ENCODE results near the gene MYOM1.

MYOM1 gene

GRCh38 chr18:3120356-3120755 is 99.4 kb downstream of the MYOM1 start:
- DNase-seq (ENCODE audit: low read depth in 2 of 3, low spot score in 1 of 3): no peak

DNA sequence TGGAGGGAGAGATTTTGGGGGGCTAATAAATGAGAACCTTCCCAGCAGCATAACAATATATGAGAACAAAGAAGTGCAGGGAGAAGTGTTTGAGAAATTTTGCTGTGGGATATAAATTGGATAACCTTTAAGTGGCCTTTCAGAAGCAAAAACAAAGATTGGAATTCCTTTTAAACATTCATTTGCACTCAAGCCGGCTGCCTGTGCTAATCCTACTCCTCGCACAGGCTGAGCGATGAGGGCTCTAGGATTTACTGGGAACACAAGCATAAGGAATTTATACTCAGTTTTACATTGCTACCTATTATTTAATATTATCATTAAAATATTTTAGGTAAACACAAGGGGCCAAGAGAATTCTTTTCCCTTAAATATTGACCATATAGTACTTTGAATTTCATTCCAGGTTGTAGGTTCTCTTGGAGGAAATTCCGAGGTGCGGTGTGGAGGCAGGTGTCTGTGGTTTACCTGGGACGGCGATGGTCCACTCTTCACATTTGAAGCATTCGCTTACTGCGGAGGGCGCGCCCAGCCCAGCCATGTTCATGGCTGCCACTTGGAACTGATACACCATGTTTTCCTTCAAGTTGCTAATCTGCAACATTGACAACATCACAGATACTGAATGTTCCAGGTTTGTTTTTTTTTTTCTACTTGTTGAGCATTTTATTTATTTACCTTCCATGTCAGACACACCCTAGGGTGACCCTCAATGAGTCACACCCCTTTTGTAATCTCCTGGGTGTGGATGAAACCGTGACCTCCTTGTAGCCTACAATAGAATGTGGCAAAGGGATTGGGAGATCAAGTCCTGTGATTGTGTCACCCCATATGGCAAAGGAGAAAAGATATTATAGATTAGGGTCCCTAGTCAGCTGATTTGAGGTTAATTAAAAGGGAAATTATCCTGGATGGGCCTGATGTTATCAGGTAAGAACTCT is 100.1 kb downstream of the MYOM1 start:
- no peak for DNase-seq (ENCODE audit: low read depth in 2 of 3, low spot score in 1 of 3)

- no peak for DNase-seq (ENCODE audit: low read depth in 2 of 3, low spot score in 1 of 3)
Observed at GRCh38 chr18:3118195-3119010, 101.4 kb downstream of the MYOM1 start.

DNA sequence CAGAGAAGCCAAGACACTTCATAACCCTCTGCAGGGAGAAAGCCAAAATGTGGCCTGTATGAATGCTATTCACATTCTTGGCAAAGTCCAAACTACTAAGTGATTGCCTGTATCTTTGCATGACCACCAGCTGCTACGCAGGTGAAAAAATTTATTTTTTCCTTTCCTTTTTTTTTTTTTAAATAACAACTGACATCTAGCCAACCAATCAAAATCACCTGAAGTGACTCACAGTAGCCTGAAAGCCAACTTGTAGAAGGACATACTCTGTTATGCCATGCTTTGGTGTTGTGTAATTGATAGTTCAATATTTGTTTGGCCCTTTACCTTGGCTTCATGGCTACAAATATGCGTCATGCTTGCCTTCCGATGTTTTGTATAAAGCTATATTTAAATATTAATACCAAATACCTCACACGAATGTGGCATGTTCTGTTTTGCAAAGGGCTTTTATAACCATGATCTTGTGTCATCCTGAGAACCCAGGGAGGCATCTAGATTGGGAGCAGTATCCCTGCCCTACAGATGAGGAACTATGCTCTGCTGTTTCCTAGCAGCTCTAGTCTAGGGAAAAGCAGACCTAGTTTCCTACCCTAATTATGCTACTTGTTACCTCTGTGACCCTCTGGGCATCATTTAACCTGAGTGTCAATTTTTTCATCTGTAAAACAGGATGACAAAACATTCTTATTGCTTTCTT is 102.1 kb downstream of the MYOM1 start:
- no peak for DNase-seq (ENCODE audit: low read depth in 2 of 3, low spot score in 1 of 3)

DNA sequence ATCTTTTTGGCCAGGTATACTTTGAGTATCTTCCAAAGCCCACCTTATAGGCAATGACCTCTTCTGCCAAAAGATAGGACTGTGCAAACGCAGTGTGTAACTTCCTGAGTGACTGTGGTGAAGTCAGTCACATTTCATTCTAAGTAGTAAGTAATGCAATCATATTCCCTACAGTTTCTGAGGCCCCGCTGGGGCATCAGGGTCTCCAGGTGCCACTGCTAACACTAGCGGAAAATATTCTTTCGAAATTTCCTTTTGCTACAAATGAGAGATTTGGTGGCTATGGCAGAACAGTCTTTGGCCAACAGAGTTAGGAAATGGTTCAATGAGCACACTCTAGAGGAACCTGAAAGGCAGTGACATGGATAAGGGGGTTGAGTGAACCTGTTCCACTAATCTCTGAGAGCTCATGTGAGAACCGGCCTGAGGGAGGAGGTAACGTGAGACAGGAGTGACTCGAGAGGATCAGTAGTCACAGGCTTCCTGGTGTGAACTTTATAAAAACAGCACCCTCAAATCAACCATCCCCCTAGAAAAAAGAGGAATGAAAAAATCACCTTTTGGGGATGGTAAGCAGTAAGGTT is 104.2 kb downstream of the MYOM1 start:
- DNase-seq (ENCODE audit: low read depth in 2 of 3, low spot score in 1 of 3): no peak

- no peak for DNase-seq (ENCODE audit: low read depth in 2 of 3, low spot score in 1 of 3)
Observed at GRCh38 chr18:3114451-3114850, 105.3 kb downstream of the MYOM1 start.

- no peak for DNase-seq (ENCODE audit: low read depth in 2 of 3, low spot score in 1 of 3)
Observed at GRCh38 chr18:3114026-3114425, 105.7 kb downstream of the MYOM1 start.

DNA sequence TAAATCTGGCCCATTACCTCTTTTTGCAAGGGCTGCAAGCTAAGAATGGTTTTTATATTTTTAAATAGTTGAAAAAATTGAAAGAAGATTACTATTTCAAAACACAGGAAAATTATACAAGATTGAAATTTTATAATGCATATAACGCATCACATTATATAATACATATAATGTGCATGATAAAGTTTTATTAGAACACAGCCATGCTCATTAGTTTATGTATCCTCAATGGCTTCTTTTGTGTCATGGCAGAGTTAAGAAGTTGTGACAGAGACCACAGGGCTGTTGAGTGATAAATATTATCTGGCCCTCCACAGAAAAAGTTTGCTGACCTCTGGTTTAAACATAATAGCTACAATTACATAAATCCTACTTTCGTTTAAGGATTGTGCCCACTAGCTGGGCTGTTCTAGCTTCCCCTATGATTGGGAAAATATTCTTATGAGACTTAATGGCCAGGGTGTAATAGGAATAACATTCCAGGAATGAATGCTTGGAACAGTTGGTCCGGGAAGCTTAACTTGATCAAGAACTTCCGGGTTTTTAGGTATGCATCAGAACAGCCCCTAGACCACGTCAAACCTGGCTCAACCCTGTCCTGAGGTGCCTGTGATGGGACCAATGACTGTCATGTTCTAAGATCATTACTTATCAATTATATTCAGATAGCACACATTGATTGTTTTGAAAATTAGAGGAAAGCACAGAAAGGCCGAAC is 108.1 kb downstream of the MYOM1 start:
- DNase-seq (ENCODE audit: low read depth in 2 of 3, low spot score in 1 of 3): no peak

DNA sequence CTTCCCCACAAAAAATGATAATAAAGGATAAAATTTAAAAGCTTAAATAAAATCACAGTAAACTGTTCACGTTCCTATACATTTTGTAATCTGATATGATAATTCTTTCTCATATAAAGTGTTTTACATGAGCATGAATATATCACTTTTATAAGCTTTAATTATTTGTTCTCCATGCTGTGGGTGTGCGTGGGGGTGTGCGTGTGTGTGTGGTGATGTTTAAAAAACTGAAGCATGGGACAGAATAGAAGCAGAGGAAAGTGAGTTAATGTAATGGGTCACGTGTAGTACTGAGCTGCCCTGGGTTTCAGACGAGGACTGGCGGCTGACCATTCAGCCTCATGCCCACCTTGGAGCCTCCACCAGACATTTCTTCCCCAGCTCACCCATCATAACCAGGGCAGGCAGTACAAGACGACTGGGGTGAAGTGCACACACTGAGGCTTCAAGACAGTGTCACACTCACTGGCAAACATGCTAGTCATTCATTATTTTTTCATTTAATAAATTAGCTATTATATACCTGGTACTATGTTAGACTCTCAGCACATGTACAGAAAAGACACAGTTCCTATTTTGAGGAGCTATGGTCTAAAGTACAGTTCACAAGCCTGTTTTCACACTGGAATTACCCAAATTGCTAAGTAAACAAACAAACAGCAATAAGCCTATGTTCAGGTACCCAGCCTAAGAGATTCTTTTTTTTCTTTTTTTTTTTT is 109.6 kb downstream of the MYOM1 start:
- no peak for DNase-seq (ENCODE audit: low read depth in 2 of 3, low spot score in 1 of 3)

DNA sequence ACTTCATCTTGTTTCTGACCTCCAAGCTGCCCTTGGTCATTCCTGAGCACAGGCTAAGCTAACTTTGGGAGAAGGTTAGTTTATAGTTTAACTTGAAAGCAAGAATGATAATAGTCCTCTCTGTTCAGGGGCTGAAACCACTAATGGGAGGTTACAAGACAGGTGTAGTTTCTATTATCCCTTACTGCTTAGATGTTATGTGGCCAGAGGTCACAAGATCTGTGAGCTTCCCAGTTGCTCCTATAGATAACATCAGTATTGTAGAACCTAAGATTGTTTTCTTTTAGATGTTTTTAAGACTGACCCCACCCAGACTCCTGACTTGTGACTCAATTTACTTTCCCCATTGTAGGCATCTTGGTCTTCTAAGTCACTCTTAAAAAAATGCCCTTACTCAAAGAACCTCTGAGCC is 112.0 kb downstream of the MYOM1 start:
- DNase-seq (ENCODE audit: low read depth in 2 of 3, low spot score in 1 of 3): no peak

DNA sequence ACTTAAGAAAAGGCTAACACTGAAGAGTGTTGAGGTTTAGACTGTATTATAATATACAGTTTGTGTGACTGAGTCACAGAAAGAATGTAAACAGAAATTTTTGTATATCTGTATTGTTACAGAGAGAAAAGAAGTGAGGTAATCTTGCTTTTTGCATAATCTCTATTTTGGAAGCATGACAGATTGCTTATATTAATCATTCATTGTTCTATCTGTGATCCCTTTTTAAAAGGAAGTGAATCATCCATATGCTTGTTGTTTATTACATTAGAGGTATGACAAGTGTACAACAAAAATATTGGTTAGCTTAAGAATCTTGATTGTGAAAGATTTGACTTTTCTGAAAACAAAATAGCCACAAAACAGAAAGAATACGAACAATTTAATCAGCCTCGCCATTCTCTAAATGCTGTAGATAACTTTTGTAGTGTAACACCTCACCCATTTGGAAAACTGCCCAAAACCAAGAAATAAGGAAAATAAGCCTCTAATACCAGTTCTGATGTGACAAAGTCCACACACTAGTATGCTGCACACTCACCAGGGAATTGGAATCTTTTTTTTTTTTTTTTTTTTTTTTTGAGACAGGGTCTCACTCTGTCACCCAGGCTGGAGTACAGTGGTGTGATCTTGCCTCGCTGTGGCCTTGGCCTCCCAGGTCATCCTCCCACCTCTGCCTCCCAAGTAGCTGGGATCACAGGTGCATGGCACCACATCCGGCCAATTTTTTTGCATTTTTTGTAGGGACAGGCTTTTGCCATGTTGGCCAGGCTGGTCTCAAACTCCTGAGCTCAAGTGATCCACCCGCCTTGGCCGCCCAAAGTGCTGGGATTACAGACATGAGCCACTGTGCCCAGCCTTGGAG is 115.3 kb downstream of the MYOM1 start:
- no peak for DNase-seq (ENCODE audit: low read depth in 2 of 3, low spot score in 1 of 3)

DNA sequence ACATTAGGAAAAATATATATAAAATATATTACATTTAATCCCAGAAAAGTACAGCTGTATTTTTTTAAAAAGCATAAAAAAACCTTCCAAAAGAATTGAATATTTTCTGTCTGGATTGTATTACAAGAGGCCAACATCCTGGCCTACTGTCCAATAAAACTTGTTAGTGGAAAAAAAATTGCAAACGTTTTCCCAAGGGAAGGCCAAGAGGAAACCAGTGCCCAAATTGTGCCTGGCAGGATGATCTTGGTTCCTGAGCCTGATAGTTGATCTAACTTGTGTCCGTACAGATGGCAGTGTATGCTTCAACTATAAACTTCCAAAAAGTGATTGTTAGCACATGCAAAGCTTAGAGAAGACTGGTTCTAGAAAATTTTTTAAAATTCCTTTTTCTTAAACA is 116.2 kb downstream of the MYOM1 start:
- no peak for DNase-seq (ENCODE audit: low read depth in 2 of 3, low spot score in 1 of 3)

DNA sequence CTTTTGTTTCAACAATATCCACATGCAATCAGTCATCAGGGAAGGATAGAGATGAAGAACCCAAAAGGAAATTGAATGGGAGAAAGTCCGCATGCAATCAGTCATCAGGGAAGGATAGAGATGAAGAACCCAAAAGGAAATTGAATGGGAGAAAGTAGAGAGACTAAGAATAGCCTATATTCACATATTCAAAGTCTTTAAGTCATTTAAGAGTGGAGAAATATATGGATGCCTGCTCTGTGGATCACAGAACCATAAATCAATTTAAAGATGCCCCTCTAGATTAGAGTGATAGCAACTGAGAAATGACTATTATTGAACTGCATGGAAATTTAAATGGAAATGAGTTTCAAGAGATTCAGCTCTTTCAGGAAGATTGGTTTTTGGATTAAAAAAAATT is 116.8 kb downstream of the MYOM1 start:
- DNase-seq (ENCODE audit: low read depth in 2 of 3, low spot score in 1 of 3): no peak

- no peak for DNase-seq (ENCODE audit: low read depth in 2 of 3, low spot score in 1 of 3)
Observed at GRCh38 chr18:3100498-3101132, 119.2 kb downstream of the MYOM1 start.

DNA sequence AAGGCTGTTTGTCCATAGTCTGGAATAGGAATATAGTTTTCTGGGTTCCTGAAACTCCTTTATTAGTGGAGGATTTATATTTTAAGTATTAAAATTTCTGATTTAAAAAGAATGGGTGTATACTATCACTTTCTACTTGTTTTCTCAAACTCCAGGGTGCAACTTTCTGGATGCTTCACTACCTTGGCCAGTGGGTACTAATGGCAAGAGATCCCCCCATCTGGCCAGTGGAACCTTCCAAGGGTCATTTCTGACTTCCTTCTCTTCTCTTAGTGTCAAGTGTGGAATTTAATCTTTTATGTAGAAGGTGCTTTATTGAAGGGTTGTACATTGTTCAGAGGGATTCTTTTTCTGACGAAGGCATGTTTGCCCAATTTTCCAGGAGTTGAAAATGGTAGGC is 120.4 kb downstream of the MYOM1 start:
- no peak for DNase-seq (ENCODE audit: low read depth in 2 of 3, low spot score in 1 of 3)

DNA sequence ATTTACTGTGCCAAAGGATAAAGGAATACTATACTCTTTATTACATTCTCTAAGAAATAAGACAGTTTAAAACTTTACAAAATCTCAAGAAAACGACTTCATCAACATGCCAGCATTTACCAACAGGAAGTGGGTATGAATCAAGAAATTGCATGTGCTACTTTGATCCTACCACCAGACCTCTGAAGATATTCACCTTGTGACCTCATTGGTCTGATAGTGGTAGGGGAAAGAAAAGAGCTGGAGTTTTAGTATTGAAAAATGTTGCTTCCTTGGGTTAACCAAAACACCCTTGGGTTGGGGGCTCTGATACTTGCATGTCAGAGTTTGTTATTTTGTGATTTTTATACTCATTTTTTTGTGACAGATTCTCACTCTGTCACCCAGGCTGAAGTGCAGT is 122.7 kb downstream of the MYOM1 start:
- DNase-seq (ENCODE audit: low read depth in 2 of 3, low spot score in 1 of 3): no peak

DNA sequence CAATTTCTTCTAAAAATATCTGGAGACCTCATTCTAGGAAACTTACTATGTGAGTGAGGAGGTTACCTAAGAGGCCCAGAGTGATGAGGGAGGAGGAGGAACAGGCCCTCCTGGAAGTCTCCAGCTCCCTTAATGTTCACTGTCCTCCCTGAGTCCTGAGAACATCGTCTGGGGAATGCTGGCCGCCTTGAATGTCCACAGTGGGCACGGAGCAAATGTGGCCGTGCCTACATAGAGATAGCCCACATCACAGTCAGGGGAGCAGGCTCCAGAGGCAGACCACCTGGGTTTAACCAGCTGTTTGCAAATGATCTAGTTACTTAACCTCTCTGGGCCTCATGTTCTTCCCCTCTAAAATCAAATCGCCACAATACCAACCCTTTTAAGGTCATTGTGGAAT is 123.8 kb downstream of the MYOM1 start:
- no peak for DNase-seq (ENCODE audit: low read depth in 2 of 3, low spot score in 1 of 3)

- DNase-seq (ENCODE audit: low read depth in 2 of 3, low spot score in 1 of 3): no peak
Observed at GRCh38 chr18:3094338-3094684, 125.5 kb downstream of the MYOM1 start.
